Measurements from ENCODE around the gene NCAPD3.
A peak's percentile ranks its signal among the peaks of the same experiment; 100 is the strongest.
"Not testable (repeated sequence)": the region's sequence is repeated elsewhere in the genome, so short reads cannot be mapped to it uniquely, and the experiment has no call there.

Gene NCAPD3

DNA sequence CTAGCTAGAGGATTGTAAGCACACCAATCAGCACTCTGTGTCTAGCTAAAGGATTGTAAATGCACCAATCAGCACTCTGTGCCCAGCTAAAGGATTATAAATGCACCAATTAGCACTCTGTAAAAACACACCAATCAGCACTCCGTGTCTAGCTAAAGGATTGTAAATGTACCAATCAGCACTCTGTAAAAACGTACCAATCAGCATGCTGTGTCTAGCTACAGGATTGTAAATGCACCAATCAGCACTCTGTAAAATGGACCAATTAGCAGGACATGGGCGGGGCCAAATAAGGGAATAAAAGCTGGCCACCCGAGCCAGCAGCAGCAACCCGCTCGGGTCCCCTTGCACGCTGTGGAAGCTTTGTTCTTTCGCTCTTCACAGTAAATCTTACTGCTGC is 35.7 kb downstream of the NCAPD3 start:
- not testable (repeated sequence) for ATAC-seq (replicated peaks); H3K27me3 Mint-ChIP-seq; DNase-seq; H3K4me1 Mint-ChIP-seq (ENCODE audit: low read depth in 2 of 2); H3K4me3 Mint-ChIP-seq; H3K27ac Mint-ChIP-seq; H3K9me3 Mint-ChIP-seq
- peaks cover 42% of the 10 kb centered on the region for H3K36me3 Mint-ChIP-seq (ENCODE audit: insufficient read depth)

DNA sequence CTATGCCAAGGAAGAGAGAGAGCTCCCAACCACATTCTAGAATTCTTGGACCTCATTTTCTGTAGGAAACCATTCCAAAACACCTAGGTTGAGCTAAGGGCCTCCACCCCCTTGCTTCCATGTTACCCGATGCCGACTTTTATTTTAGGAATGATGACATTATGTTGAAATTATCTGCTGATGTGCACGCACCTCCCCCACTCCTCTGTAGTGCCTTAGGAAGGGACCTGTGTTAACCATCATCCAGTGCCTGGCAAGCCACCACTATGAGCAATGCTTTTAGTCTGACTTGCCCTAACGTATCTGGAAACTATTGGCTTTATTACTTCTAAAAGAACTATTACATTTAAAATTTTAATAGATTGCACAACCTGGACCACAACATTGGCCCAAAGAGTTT is 42.1 kb downstream of the NCAPD3 start:
- Mint-ChIP-seq H3K36me3 (ENCODE audit: insufficient read depth) (peaks cover 25% of the 10 kb centered on the region), H3K27me3 (no peaks in the 10 kb centered on the region), H3K9me3 (no peaks in the 10 kb centered on the region), H3K4me3 (no peak overlapping the region), H3K27ac (no peak overlapping the region), H3K4me1 (ENCODE audit: low read depth in 2 of 2) (no peaks in the 10 kb centered on the region)
- DNase-seq (no peak), ATAC-seq (replicated peaks) (no peak)

- Mint-ChIP-seq H3K4me3 (no peak overlapping the region), H3K4me1 (ENCODE audit: low read depth in 2 of 2) (no peaks in the 10 kb centered on the region), H3K27me3 (no peaks in the 10 kb centered on the region), H3K36me3 (ENCODE audit: insufficient read depth) (peaks cover 26% of the 10 kb centered on the region), H3K9me3 (no peaks in the 10 kb centered on the region), H3K27ac (peak overlapping the region in 1 of 2 donors; percentile 41)
- ATAC-seq (replicated peaks) (no peak), DNase-seq (no peak)
These were observed 45.6 kb downstream of the NCAPD3 start for GRCh38 chr11:134178032-134178674.

- no peak overlapping the region for H3K27ac Mint-ChIP-seq
These were observed 47.5 kb downstream of the NCAPD3 start for GRCh38 chr11:134176284-134176683.

DNA sequence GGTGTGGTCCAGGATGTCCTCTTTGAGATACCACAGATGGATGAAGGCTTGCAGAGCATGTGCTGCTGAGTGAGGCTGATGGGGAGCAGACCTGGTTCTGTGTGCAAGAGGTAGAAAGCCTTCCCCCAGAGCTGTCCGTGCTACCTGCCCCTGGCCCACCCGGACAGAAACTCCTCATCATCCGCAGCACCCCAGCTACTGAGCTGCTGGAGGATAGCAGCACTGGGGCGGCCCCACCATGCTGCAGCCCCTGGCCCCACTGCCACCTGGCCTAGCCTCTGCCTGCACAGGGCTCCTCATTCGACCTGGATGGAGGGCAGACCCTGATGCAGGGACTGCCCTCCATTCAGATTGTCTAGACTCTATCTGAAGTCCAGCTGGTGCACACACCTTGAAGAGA is 50.5 kb downstream of the NCAPD3 start:
- DNase-seq (no peak), ATAC-seq (replicated peaks) (no peak)
- Mint-ChIP-seq H3K27ac (no peak overlapping the region), H3K9me3 (no peaks in the 10 kb centered on the region), H3K4me3 (no peak overlapping the region), H3K4me1 (ENCODE audit: low read depth in 2 of 2) (no peaks in the 10 kb centered on the region), H3K36me3 (ENCODE audit: insufficient read depth) (peaks cover 39% of the 10 kb centered on the region), H3K27me3 (no peaks in the 10 kb centered on the region)

More at GRCh38 chr11:134176284-134176683, 47.5 kb downstream of the NCAPD3 start:
- no peak overlapping the region for H3K4me3 Mint-ChIP-seq
- no peaks in the 10 kb centered on the region for H3K4me1 Mint-ChIP-seq (ENCODE audit: low read depth in 2 of 2)
- no peaks in the 10 kb centered on the region for H3K27me3 Mint-ChIP-seq
- peaks cover 32% of the 10 kb centered on the region for H3K36me3 Mint-ChIP-seq (ENCODE audit: insufficient read depth)
- ATAC-seq (replicated peaks) (no peak), DNase-seq (no peak)
- H3K9me3 Mint-ChIP-seq: no peaks in the 10 kb centered on the region

- H3K9me3 Mint-ChIP-seq: no peaks in the 10 kb centered on the region
- no peak for ATAC-seq (replicated peaks)
- H3K36me3 Mint-ChIP-seq (ENCODE audit: insufficient read depth): peaks cover 34% of the 10 kb centered on the region
- H3K4me3 Mint-ChIP-seq: no peak overlapping the region
- no peaks in the 10 kb centered on the region for H3K27me3 Mint-ChIP-seq
- H3K27ac Mint-ChIP-seq: peak overlapping the region in 1 of 2 donors; percentile 39
- H3K4me1 Mint-ChIP-seq (ENCODE audit: low read depth in 2 of 2): no peaks in the 10 kb centered on the region
- no peak for DNase-seq
These were observed 51.8 kb downstream of the NCAPD3 start for GRCh38 chr11:134171951-134172350.

DNA sequence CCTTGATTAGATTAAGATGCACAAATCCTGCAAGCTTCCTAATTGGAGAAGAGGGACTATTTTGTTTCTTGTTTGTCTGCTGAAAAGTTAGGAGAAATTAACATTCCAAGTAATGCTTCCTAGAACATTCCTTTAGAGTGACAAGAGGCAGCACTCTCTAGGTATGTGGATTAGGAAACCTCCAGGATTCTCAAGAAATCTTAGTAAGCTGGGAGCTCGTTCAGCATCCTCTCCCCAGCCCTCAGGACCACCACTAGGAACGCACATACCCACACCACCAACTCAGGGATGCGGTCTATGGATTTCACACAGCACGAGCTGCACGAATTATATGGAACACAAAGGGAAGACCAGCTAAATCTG is 52.9 kb downstream of the NCAPD3 start:
- H3K27ac Mint-ChIP-seq: no peak overlapping the region
- DNase-seq (no peak), ATAC-seq (replicated peaks) (no peak)
- H3K27me3 Mint-ChIP-seq: no peaks in the 10 kb centered on the region
- no peaks in the 10 kb centered on the region for H3K9me3 Mint-ChIP-seq
- peaks cover 27% of the 10 kb centered on the region for H3K36me3 Mint-ChIP-seq (ENCODE audit: insufficient read depth)
- no peaks in the 10 kb centered on the region for H3K4me1 Mint-ChIP-seq (ENCODE audit: low read depth in 2 of 2)
- no peak overlapping the region for H3K4me3 Mint-ChIP-seq

DNA sequence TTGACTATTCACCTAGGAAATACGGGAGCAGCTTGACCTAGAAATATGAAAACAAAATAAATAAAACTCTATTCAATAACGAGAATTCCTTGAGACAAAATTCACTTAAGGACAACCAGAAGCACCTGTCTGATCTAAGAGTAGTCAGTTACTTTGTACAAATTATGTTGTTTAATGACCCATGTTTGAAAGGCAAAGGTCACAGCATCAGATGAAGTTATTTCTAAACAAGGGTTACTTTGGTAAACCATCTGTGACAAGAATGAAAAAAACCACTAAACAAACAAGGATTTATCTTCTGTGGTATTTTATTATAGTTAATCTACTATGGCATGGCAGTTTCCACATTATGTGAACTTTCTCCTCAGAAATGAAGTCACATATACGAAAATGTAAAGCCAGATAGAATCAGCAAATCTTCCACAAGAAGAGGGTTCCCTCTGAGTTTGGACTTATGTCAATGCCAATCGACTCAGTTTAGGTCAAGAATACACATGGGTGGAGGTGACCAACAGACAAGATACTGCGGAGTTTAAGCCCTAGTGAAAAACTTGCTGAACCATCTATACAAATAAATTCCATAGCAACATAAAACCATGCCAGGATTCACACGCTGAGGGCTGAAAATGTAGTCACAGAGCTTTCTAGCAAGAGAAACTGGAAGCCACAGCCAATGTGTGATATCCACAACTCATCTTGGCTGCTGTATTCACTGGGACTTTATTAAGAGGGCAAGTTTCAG is 53.4 kb downstream of the NCAPD3 start:
- H3K9me3 Mint-ChIP-seq: no peaks in the 10 kb centered on the region
- no peak for ATAC-seq (replicated peaks)
- peaks cover 23% of the 10 kb centered on the region for H3K36me3 Mint-ChIP-seq (ENCODE audit: insufficient read depth)
- H3K4me1 Mint-ChIP-seq (ENCODE audit: low read depth in 2 of 2): no peaks in the 10 kb centered on the region
- no peak for DNase-seq
- H3K27me3 Mint-ChIP-seq: no peaks in the 10 kb centered on the region
- no peak overlapping the region for H3K27ac Mint-ChIP-seq
- H3K4me3 Mint-ChIP-seq: no peak overlapping the region

DNA sequence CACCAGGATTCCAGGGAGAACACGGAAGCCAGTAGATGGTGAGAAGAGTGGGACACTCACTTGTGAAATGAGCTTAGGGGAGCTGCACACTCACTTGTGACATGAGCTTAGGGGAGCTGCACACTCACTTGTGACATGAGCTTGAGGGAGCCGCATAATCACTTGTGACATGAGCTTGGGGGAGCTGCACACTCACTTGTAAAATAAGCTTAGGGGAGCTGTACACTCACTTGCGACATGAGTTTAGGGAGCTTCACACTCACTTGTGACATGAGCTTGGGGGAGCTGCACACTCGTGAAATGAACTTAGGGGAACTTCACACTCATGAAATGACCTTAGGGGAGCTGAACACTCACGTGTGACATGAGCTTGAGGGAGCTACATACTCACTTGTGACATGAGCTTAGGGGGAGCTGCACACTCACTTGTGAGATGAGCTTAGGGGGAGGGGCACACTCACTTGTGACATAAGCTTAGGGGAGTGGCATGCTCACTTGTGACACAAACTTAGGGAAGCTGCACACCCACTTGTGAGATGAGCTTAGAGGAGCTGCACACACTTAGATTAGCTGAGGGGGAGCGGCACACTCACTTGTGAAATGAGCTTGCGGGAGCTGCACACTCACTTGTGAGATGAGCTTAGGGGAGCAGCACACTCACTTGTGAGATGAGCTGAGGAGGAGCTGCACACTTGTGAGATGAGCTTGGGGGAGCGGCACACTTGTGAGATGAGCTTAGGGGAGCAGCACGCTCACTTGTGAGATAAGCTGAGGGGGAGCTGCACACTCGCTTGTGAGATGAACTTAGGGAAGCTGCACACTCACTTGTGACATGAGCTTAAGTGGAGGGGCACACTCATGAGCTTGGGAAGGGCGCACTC is 59.0 kb downstream of the NCAPD3 start:
- peaks cover 0 to 3% of the 10 kb centered on the region in 2 donors for H3K4me1 Mint-ChIP-seq (ENCODE audit: low read depth in 2 of 2)
- H3K9me3 Mint-ChIP-seq: no peaks in the 10 kb centered on the region
- H3K27ac Mint-ChIP-seq: peak overlapping the region; percentile 66 to 82
- H3K36me3 Mint-ChIP-seq (ENCODE audit: insufficient read depth): peaks cover 29% of the 10 kb centered on the region
- ATAC-seq (replicated peaks): no peak
- no peak for DNase-seq
- H3K4me3 Mint-ChIP-seq: no peak overlapping the region
- no peaks in the 10 kb centered on the region for H3K27me3 Mint-ChIP-seq

DNA sequence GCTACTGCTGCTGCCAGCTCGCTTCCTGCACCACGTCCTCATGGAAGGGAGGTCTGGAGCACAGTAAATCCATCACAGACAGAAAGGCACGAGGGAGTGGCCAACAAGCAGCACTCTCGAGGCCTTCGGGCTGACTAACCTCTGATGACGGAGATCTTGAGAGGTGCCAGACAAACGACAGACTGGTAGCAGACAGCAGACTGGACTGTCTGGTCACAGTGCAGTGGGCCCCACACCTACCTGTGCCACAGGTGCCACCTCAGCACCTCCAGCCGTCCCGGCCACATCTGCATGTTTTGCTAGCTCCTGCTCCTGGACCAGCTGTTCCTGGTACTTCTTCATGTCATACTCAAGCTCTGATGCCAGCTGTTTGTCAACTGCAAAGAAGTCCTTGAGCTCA is 64.1 kb downstream of the NCAPD3 start:
- Mint-ChIP-seq H3K9me3 (no peaks in the 10 kb centered on the region), H3K27ac (peak overlapping the region in 1 of 2 donors; percentile 51), H3K36me3 (ENCODE audit: insufficient read depth) (peaks cover 42% of the 10 kb centered on the region), H3K27me3 (no peaks in the 10 kb centered on the region), H3K4me1 (ENCODE audit: low read depth in 2 of 2) (no peaks in the 10 kb centered on the region), H3K4me3 (no peak overlapping the region)
- no peak for DNase-seq
- ATAC-seq (replicated peaks): no peak

- no peaks in the 10 kb centered on the region for H3K9me3 Mint-ChIP-seq
- H3K36me3 Mint-ChIP-seq (ENCODE audit: insufficient read depth): peaks cover 44% of the 10 kb centered on the region
- ATAC-seq (replicated peaks) (no peak), DNase-seq (no peak)
- no peaks in the 10 kb centered on the region for H3K4me1 Mint-ChIP-seq (ENCODE audit: low read depth in 2 of 2)
- H3K27me3 Mint-ChIP-seq: no peaks in the 10 kb centered on the region
- no peak overlapping the region for H3K4me3 Mint-ChIP-seq
- H3K27ac Mint-ChIP-seq: peak overlapping the region in 1 of 2 donors; percentile 6
These were observed 65.7 kb downstream of the NCAPD3 start for GRCh38 chr11:134158023-134158422.

- Mint-ChIP-seq H3K27ac (peak overlapping the region in 1 of 2 donors; percentile 6), H3K27me3 (no peaks in the 10 kb centered on the region), H3K36me3 (ENCODE audit: insufficient read depth) (peaks cover 42% of the 10 kb centered on the region), H3K4me1 (ENCODE audit: low read depth in 2 of 2) (no peaks in the 10 kb centered on the region), H3K4me3 (no peak overlapping the region), H3K9me3 (no peaks in the 10 kb centered on the region)
- ATAC-seq (replicated peaks): no peak
- DNase-seq: no peak
These were observed 66.3 kb downstream of the NCAPD3 start for GRCh38 chr11:134157451-134157850.

DNA sequence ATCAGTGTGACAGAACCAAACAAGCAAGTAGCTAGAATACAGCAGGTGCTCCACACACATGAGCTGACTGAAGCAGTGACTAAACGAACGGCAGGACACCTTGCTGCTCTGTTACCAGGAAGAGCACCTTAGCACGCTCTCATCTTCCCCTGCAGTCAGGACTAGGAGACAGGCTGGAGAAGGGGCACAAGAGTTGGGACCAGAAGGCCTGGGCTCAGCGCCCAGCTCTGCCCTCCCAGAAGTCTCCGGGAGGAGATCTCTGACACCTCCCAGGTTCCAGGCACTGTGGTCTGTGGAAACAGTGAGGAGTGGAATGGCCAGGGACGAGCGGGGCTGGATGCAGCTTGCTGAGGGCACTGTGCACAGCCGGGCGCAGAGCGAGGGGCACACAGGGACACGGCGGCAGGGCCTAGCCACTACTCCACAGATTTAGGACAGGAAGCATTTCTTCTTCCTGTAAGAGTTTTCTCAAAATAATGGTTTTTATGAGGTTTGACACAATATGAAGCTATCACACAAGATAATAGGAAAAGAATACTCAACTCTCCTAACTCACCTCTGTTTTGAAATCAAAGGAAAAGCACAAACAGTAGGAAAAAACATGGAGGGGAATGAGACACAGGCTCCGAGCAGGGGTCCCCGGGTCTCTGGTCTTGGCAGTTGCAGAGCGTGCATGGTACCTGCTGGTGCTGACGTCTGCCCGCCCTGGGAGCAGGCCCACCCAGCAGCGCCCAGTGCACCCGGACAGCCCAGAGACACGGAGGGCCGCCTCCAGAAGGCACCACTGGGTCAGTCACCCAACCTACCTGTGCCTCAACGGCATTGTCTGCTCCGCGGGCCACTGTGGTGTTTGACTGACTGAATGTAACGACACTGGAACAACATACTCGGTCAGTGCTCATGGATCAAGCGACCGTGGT is 67.6 kb downstream of the NCAPD3 start:
- Mint-ChIP-seq H3K4me1 (ENCODE audit: low read depth in 2 of 2) (no peaks in the 10 kb centered on the region), H3K27me3 (no peaks in the 10 kb centered on the region), H3K36me3 (ENCODE audit: insufficient read depth) (peaks cover 38% of the 10 kb centered on the region), H3K9me3 (no peaks in the 10 kb centered on the region), H3K4me3 (peak overlapping the region in 1 of 2 donors; percentile 10), H3K27ac (peak overlapping the region in 1 of 2 donors; percentile 39)
- ATAC-seq (replicated peaks): no peak
- DNase-seq: no peak
